K562 (cell line): ENCODE results near the gene ST3GAL5. TPM values are rescaled to one million over a fixed set of nuclear protein-coding genes. Genes with fewer than 3 reads are reported as not detected.

Experiments
- ATAC-seq: fragments of 200-7000 bp; cut with Tn5 transposase; 3 replicates; pipeline ENCODE4 v1.9.1; 2020; ENCODE audit warnings: moderate library complexity
- BruUV-seq: library from RNA; stranded (reverse); fragments of 400-500 nt; replicated peaks from 2 replicates; lab custom pipeline; 2021; lab: Mats Ljungman, UMichigan
- CTCF ChIA-PET: fragments of 300-600 bp; formaldehyde crosslinking; extraction: SDS; loops from one replicate; lab custom pipeline; 2021; ENCODE audit warnings: low intra/inter-chr PET ratio; lab: Yijun Ruan, JAX
- POLR2A ChIA-PET: fragments of 300-600, 350-650 bp; sonication (Branson Sonifier 250); formaldehyde crosslinking; extraction: SDS; loops from one replicate; lab custom pipeline; 2021; ENCODE audit warnings: antibody characterized with exemption, inconsistent platforms; lab: Yijun Ruan, JAX
- DNase-seq, 4 experiments: peaks; one replicate each; pipeline versions ENCODE4 v3.0.0 to v3.0.0-alpha.2; 2011 to 2018; ENCODE audit warnings: low spot score in 3 of 4, mixed read lengths in 3 of 4; ENCODE audit errors: extremely low read depth in 1 of 4
- FAIRE-seq: peaks from 2 replicates; lab custom pipeline; 2011; peaks lifted over from hg19 to GRCh38; lab: Jason Lieb, UNC
- H2AFZ ChIP-seq: 2 replicates; pipeline ENCODE4 v1.6.0; 2011; ENCODE audit warnings: low read depth, low read length, control low read depth, inconsistent platforms
- H3K27ac ChIP-seq: fragments of 200-600 bp; 3 replicates; pipeline ENCODE4 v1.8.0; 2011; ENCODE audit warnings: low read depth, mild to moderate bottlenecking, control low read depth, inconsistent platforms, low read length, moderate library complexity, mixed read lengths; ENCODE audit errors: extremely low read depth
- H3K27me3 ChIP-seq, 2 experiments: fragments of 300-600 bp in 1 of 2; 2 replicates in 1 of 2; 3 replicates in 1 of 2; pipeline versions ENCODE4 v1.6.0 to v1.8.0; 2011; ENCODE audit warnings: inconsistent platforms in 2 of 2, low read length in 2 of 2, mild to moderate bottlenecking in 1 of 2, mixed read lengths in 1 of 2, moderate library complexity in 1 of 2; ENCODE audit not compliant: control insufficient read depth in 2 of 2, insufficient read depth in 2 of 2
- H3K36me3 ChIP-seq: fragments of 300-600 bp; 3 replicates; pipeline ENCODE4 v1.8.0; 2011; ENCODE audit warnings: mild to moderate bottlenecking, low read length, inconsistent platforms; ENCODE audit not compliant: control insufficient read depth, insufficient read depth
- H3K4me1 ChIP-seq, 2 experiments: fragments of 200-600 bp in 1 of 2; replicated peaks in 1 of 2; 2 replicates in 1 of 2; 3 replicates in 1 of 2; pipeline versions ENCODE4 v1.5.1 to v1.8.0; 2011; ENCODE audit warnings: inconsistent platforms in 2 of 2, low read length in 2 of 2, mild to moderate bottlenecking in 1 of 2, mixed read lengths in 1 of 2, moderate library complexity in 1 of 2; ENCODE audit not compliant: control insufficient read depth in 2 of 2, insufficient read depth in 2 of 2
- H3K4me2 ChIP-seq: 2 replicates; pipeline ENCODE4 v1.6.1; 2011; ENCODE audit warnings: low read length, control low read depth, inconsistent platforms, mixed read lengths; ENCODE audit not compliant: insufficient read depth
- H3K4me3 ChIP-seq: fragments of 200-600 bp; sonication (generic), shearing (Covaris generic); 2 replicates; pipeline ENCODE4 v1.5.1; 2016; ENCODE audit warnings: control low read depth, inconsistent platforms
- H3K79me2 ChIP-seq: fragments of 200-600 bp; 3 replicates; pipeline ENCODE4 v1.8.0; 2011; ENCODE audit warnings: low read length, inconsistent platforms; ENCODE audit not compliant: control insufficient read depth, insufficient read depth
- H3K9ac ChIP-seq, 2 experiments: 2 replicates each; pipeline versions ENCODE4 v1.6.0 to v1.6.1; 2011; ENCODE audit warnings: low read depth in 2 of 2, low read length in 2 of 2, control low read depth in 1 of 2, inconsistent platforms in 1 of 2, mild to moderate bottlenecking in 1 of 2, mixed read lengths in 1 of 2; ENCODE audit not compliant: insufficient read depth in 1 of 2
- H3K9me1 ChIP-seq: one replicate; pipeline ENCODE4 v1.6.0; 2011; ENCODE audit warnings: inconsistent platforms, mild to moderate bottlenecking, low read length, moderate library complexity; ENCODE audit not compliant: control insufficient read depth, insufficient read depth
- H3K9me3 ChIP-seq: replicated peaks from 2 replicates; pipeline ENCODE4 v1.5.1; 2011; ENCODE audit warnings: low read depth, low read length, inconsistent platforms; ENCODE audit not compliant: control insufficient read depth, insufficient read depth
- H4K20me1 ChIP-seq: replicated peaks from 2 replicates; pipeline ENCODE4 v1.6.1; 2011; ENCODE audit warnings: low read length, inconsistent platforms, mixed read lengths; ENCODE audit not compliant: control insufficient read depth, insufficient read depth
- ETS2 ChIP-seq: IDR thresholded peaks from 2 replicates; pipeline ENCODE4 v1.6.1; 2016; ENCODE audit warnings: borderline replicate concordance, missing genetic modification characterization, mild to moderate bottlenecking, moderate library complexity, missing compliant biosample characterization; ENCODE audit not compliant: poor library complexity, severe bottlenecking
- ETV5 ChIP-seq: sonication (generic); formaldehyde crosslinking; IDR thresholded peaks from 2 replicates; pipeline ENCODE4 v1.4.0; 2020; ENCODE audit warnings: low read depth, mild to moderate bottlenecking, missing genetic modification reagents
- GTF2E2 ChIP-seq: fragments of 200-800 bp; sonication (Bioruptor generic); IDR thresholded peaks from 2 replicates; pipeline ENCODE4 v1.6.1; 2016; ENCODE audit warnings: missing genetic modification characterization, missing compliant biosample characterization
- IRF9 ChIP-seq: fragments of 450-650 bp; IDR thresholded peaks from 2 replicates; pipeline ENCODE4 v1.6.1; 2016; ENCODE audit warnings: missing biosample characterization, missing genetic modification characterization
- KAT7 ChIP-seq: sonication (generic); formaldehyde crosslinking; IDR thresholded peaks from 2 replicates; pipeline ENCODE4 v1.8.0; 2022; ENCODE audit warnings: missing genetic modification reagents, mild to moderate bottlenecking, borderline replicate concordance
- NR2F6 ChIP-seq: fragments of 450-650 bp; formaldehyde crosslinking; IDR thresholded peaks from 2 replicates; pipeline ENCODE4 v1.4.0; 2020; ENCODE audit warnings: mild to moderate bottlenecking
- PTRF ChIP-seq: fragments of 450-650 bp; IDR thresholded peaks from 2 replicates; pipeline ENCODE4 v1.6.1; 2016; ENCODE audit warnings: mild to moderate bottlenecking, missing genetic modification characterization, missing compliant biosample characterization
- PYGO2 ChIP-seq: fragments of 450-650 bp; IDR thresholded peaks from 2 replicates; pipeline ENCODE4 v1.6.1; 2016; ENCODE audit warnings: mild to moderate bottlenecking, missing genetic modification characterization, moderate library complexity, missing compliant biosample characterization
- SREBF2 ChIP-seq: sonication (generic); formaldehyde crosslinking; IDR thresholded peaks from 2 replicates; pipeline ENCODE4 v1.4.0; 2020; ENCODE audit warnings: mild to moderate bottlenecking, missing genetic modification reagents
- TRIM24 ChIP-seq, 2 experiments: fragments of 450-650 bp; IDR thresholded peaks; 2 replicates each; pipeline ENCODE4 v1.6.1; 2016
- ZNF507 ChIP-seq: conservative IDR thresholded peaks from 2 replicates; pipeline ENCODE4 v1.6.1; 2017; ENCODE audit warnings: missing genetic modification characterization, missing compliant biosample characterization
- WGBS: fragments of 100-300 bp; shearing (Covaris generic); methylation state at CpG from one replicate; pipeline ENCODE4 v1.1.6; 2016; ENCODE audit warnings: low coverage, mixed read lengths; ENCODE audit not compliant: insufficient coverage; ENCODE audit errors: missing lambda C conversion rate; 5-methylcytosine and 5-hydroxymethylcytosine counted together
- in situ Hi-C: fragments of 300-500 bp; cut with MboI; formaldehyde crosslinking; loops from 4 replicates; pipeline ENCODE4 v1.15.0; 2018; ENCODE audit warnings: inconsistent platforms, mixed read lengths
- intact Hi-C: fragments of 100-400 bp; cut with micrococcal nuclease; formaldehyde crosslinking; loops from 2 replicates; pipeline ENCODE4 v1.14.2; 2022
- polyA plus RNA-seq, 8 experiments: library from polyadenylated mRNA; depleted of rRNA in 4 of 8; stranded (reverse) in 5 of 8; unstranded in 3 of 8; fragments of >200 nt; fragmentation: Nextera tagmentation in 2 of 8; fragmentation: Illumina TruSeq in 1 of 8; extraction: Ambion mirVana in 2 of 8; extraction: Trizol in 1 of 8; gene quantifications; 2 replicates each; pipeline versions ENCODE4 v1.2.1 to v1.2.3, GENCODE V29; 2011 to 2014; ENCODE audit warnings: inconsistent platforms in 1 of 8, missing spikeins in 1 of 8
- total RNA-seq, 7 experiments: library from RNA; depleted of rRNA in 6 of 7; stranded (reverse); fragments of >200 nt in 6 of 7; fragmentation: Illumina TruSeq in 2 of 7; extraction: Trizol in 2 of 7; gene quantifications; 2 replicates each; pipeline versions ENCODE4 v1.2.1 to v1.2.3, GENCODE V29; 2011 to 2021; ENCODE audit warnings: low replicate concordance in 1 of 7
- TF ChIP-seq, protein P1 (sequence below): fragments of 450-650 bp; IDR thresholded peaks from 2 replicates; pipeline ENCODE4 v1.6.1; 2018; ENCODE audit not compliant: partially characterized antibody

The ST3GAL5 gene
- total and polyA plus RNA-seq, 9 of the 15 experiments (the other 6 are each of a cell fraction or from before 2014, with no cell fraction given), result 1.6 to 10.0 (median 4.2) TPM

GRCh38 chr2:85796046-85796340, 92.8 kb downstream of the ST3GAL5 start:
- H2AFZ ChIP-seq, result no peak overlapping the region
- no peak for FAIRE-seq
- WGBS, result 4% methylated on average over 6 of the region's 6 CpGs
- no peaks in the 10 kb centered on the region for H3K9me1 ChIP-seq
- no peak for ATAC-seq
- H3K4me2 ChIP-seq, result no peak overlapping the region
- ChIA-PET POLR2A (interaction anchor here (0.6 kb wide), 1 partner anchor 26 kb away, joined by 3 read pairs; no protein-coding TSS in a partner anchor), CTCF (no interaction called here)
- in situ Hi-C loops, result no loop called here
- H3K9ac ChIP-seq, result no peak overlapping the region
- no TSS peak for BruUV-seq
- H4K20me1 ChIP-seq, result no peaks in the 10 kb centered on the region
- H3K36me3 ChIP-seq, result no peaks in the 10 kb centered on the region
- no peaks in the 10 kb centered on the region; a peak in 1 of 5 replicates for H3K4me1 ChIP-seq
- intact Hi-C loops, result loop anchor here (5.0 kb wide), 1 partner anchor 44 kb away; the partner anchor contains the start of gene ATOH8
- 0 out of 2 replicates have a peak, but pooled peaks cover 1% of the 10 kb centered on the region for H3K9me3 ChIP-seq
- H3K4me3 ChIP-seq, result no peak overlapping the region
- H3K79me2 ChIP-seq, result no peaks in the 10 kb centered on the region
- DNase-seq, result no peak
- no peak overlapping the region for H3K27ac ChIP-seq
- peaks cover 53 to 74% of the 10 kb centered on the region in 2 experiments for H3K27me3 ChIP-seq
- TF ChIP-seq ETS2 (tag), result no peak
- TF ChIP-seq PTRF (tag), result no peak
- TF ChIP-seq, protein P1, sequence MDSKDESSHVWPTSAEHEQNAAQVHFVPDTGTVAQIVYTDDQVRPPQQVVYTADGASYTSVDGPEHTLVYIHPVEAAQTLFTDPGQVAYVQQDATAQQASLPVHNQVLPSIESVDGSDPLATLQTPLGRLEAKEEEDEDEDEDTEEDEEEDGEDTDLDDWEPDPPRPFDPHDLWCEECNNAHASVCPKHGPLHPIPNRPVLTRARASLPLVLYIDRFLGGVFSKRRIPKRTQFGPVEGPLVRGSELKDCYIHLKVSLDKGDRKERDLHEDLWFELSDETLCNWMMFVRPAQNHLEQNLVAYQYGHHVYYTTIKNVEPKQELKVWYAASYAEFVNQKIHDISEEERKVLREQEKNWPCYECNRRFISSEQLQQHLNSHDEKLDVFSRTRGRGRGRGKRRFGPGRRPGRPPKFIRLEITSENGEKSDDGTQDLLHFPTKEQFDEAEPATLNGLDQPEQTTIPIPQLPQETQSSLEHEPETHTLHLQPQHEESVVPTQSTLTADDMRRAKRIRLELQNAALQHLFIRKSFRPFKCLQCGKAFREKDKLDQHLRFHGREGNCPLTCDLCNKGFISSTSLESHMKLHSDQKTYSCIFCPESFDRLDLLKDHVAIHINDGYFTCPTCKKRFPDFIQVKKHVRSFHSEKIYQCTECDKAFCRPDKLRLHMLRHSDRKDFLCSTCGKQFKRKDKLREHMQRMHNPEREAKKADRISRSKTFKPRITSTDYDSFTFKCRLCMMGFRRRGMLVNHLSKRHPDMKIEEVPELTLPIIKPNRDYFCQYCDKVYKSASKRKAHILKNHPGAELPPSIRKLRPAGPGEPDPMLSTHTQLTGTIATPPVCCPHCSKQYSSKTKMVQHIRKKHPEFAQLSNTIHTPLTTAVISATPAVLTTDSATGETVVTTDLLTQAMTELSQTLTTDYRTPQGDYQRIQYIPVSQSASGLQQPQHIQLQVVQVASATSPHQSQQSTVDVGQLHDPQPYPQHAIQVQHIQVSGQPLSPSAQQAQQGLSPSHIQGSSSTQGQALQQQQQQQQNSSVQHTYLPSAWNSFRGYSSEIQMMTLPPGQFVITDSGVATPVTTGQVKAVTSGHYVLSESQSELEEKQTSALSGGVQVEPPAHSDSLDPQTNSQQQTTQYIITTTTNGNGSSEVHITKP, result no peak
- no peak for TF ChIP-seq ZNF507 (tag)
- TF ChIP-seq TRIM24 (IDR thresholded peaks at IDR 0.05), result no peak
- TF ChIP-seq SREBF2 (CRISPR knock-in tag), result no peak
- no peak for TF ChIP-seq PYGO2 (tag)
- no peak for TF ChIP-seq KAT7 (CRISPR knock-in tag)
- TF ChIP-seq IRF9 (tag), result no peak
- TF ChIP-seq ETV5, result no peak
- TF ChIP-seq GTF2E2 (tag), result no peak
- no peak for TF ChIP-seq NR2F6 (CRISPR knock-in tag)
